HCT116 (cell line): ENCODE data around the gene WHRN. TPM values are rescaled to one million over a fixed set of nuclear protein-coding genes. Genes with fewer than 3 reads are reported as not detected.

Experiments used
- ATAC-seq: fragments of 200-7000 bp; cut with Tn5 transposase; 2 replicates; pipeline ENCODE4 v1.9.1; 2020; ENCODE audit warnings: mild to moderate bottlenecking, moderate library complexity
- BruUV-seq: library from RNA; stranded (reverse); fragments of 400-500 nt; replicated peaks from 2 replicates; lab custom pipeline; 2021; lab: Mats Ljungman, UMichigan
- CTCF ChIA-PET: fragments of 300-600 bp; sonication (Branson Sonifier 250); formaldehyde crosslinking; loops from one replicate; lab custom pipeline; 2021; ENCODE audit warnings: antibody characterized with exemption; lab: Charles Lee
- POLR2A ChIA-PET: fragments of 300-600, 350-600 bp; sonication (Branson Sonifier 250); formaldehyde crosslinking; loops from one replicate; lab custom pipeline; 2021; ENCODE audit warnings: antibody characterized with exemption; lab: Charles Lee
- RAD21 ChIA-PET, 2 experiments: fragments of 300-600 bp; sonication (Branson Sonifier 250); formaldehyde crosslinking; loops; one replicate each; lab custom pipeline; 2023; ENCODE audit warnings: low total read pairs in 2 of 2; ENCODE audit not compliant: uncharacterized antibody in 2 of 2, unreplicated experiment in 2 of 2, low non-redundant PET in 1 of 2; lab: Charles Lee
- DNase-seq: peaks from one replicate; pipeline ENCODE4 v3.0.0-alpha.2; 2010; ENCODE audit warnings: low read depth, low spot score
- H2AFZ ChIP-seq: fragments of 200-600 bp; shearing (Covaris generic), sonication (generic); 2 replicates; pipeline ENCODE4 v1.6.1; 2017; ENCODE audit warnings: low read depth, mixed run types, mixed read lengths, antibody characterized with exemption, low read length; ENCODE audit not compliant: poor library complexity, severe bottlenecking
- H3K27ac ChIP-seq: 2 replicates; pipeline ENCODE4 v1.5.1; 2012; ENCODE audit warnings: low read depth, low read length
- H3K27me3 ChIP-seq: fragments of 200-600 bp; sonication (generic); 2 replicates; pipeline ENCODE4 v1.6.1; 2016; ENCODE audit warnings: mixed run types, low read length, mixed read lengths; ENCODE audit not compliant: insufficient read depth
- H3K36me3 ChIP-seq, 2 experiments: fragments of 200-500 bp in 1 of 2; fragments of 200-600 bp in 1 of 2; sonication (Bioruptor generic) in 1 of 2; sonication (generic) in 1 of 2; 2 replicates each; pipeline versions ENCODE4 v1.5.1 to v1.6.1; 2014 to 2016; ENCODE audit warnings: low read length in 2 of 2, inconsistent platforms in 1 of 2, mixed read lengths in 1 of 2, mixed run types in 1 of 2; ENCODE audit not compliant: insufficient read depth in 2 of 2, control insufficient read depth in 1 of 2
- H3K4me1 ChIP-seq, 2 experiments: fragments of 200-600 bp in 1 of 2; sonication (generic) in 1 of 2; 2 replicates each; pipeline versions ENCODE4 v1.5.1 to v1.6.1; 2012 to 2017; ENCODE audit warnings: low read length in 2 of 2, inconsistent platforms in 1 of 2, mild to moderate bottlenecking in 1 of 2, mixed read lengths in 1 of 2, mixed run types in 1 of 2, moderate library complexity in 1 of 2; ENCODE audit not compliant: insufficient read depth in 2 of 2, control insufficient read depth in 1 of 2
- H3K4me2 ChIP-seq: fragments of 200-600 bp; sonication (generic); 2 replicates; pipeline ENCODE4 v1.6.1; 2017; ENCODE audit warnings: mixed run types, low read length, mixed read lengths
- H3K4me3 ChIP-seq, 2 experiments: fragments of 200-600 bp in 1 of 2; sonication (generic) in 1 of 2; replicated peaks in 1 of 2; 2 replicates each; pipeline ENCODE4 v1.5.1; 2011 to 2016; ENCODE audit warnings: low read length in 2 of 2, control low read depth in 1 of 2, low read depth in 1 of 2, mild to moderate bottlenecking in 1 of 2, mixed read lengths in 1 of 2, mixed run types in 1 of 2
- H3K79me2 ChIP-seq: fragments of 200-600 bp; sonication (generic); 2 replicates; pipeline ENCODE4 v1.6.1; 2017; ENCODE audit warnings: mild to moderate bottlenecking, mixed run types, low read length, moderate library complexity, mixed read lengths; ENCODE audit not compliant: insufficient read depth
- H3K9ac ChIP-seq: fragments of 200-600 bp; sonication (generic); 2 replicates; pipeline ENCODE4 v1.6.1; 2016; ENCODE audit warnings: low read length, mixed read lengths
- H3K9me2 ChIP-seq: fragments of 200-600 bp; sonication (generic), shearing (Covaris generic); 2 replicates; pipeline ENCODE4 v1.6.1; 2017; ENCODE audit warnings: mixed run types, mild to moderate bottlenecking, moderate library complexity; ENCODE audit not compliant: insufficient read depth
- H3K9me3 ChIP-seq, 2 experiments: fragments of 200-500 bp in 1 of 2; fragments of 200-600 bp in 1 of 2; sonication (Bioruptor generic) in 1 of 2; sonication (generic) in 1 of 2; 2 replicates each; pipeline ENCODE4 v1.6.1; 2014 to 2017; ENCODE audit warnings: low read length in 2 of 2, mixed read lengths in 2 of 2, inconsistent platforms in 1 of 2, low read depth in 1 of 2, mild to moderate bottlenecking in 1 of 2, mixed run types in 1 of 2, moderate library complexity in 1 of 2; ENCODE audit not compliant: control insufficient read depth in 1 of 2, insufficient read depth in 1 of 2
- H4K20me1 ChIP-seq: fragments of 200-600 bp; sonication (generic), shearing (Covaris generic); 2 replicates; pipeline ENCODE4 v1.6.1; 2017; ENCODE audit warnings: mixed run types, mild to moderate bottlenecking, moderate library complexity; ENCODE audit not compliant: insufficient read depth
- EZH2phosphoT487 ChIP-seq: fragments of 200-600 bp; IDR thresholded peaks from 2 replicates; pipeline ENCODE4 v1.6.1; 2018; ENCODE audit warnings: antibody characterized with exemption, borderline replicate concordance
- JUND ChIP-seq: IDR thresholded peaks from 2 replicates; pipeline ENCODE4 v1.6.1; 2012
- POLR2A ChIP-seq: IDR thresholded peaks from 2 replicates; pipeline ENCODE4 v1.7.0; 2011; ENCODE audit warnings: borderline replicate concordance; ENCODE audit not compliant: insufficient read depth, insufficient read length; ENCODE audit errors: extremely low read depth
- intact Hi-C: fragments of 100-400 bp; cut with micrococcal nuclease; formaldehyde crosslinking; loops from 2 replicates; pipeline ENCODE4 v1.10.0; 2022
- total RNA-seq: library from RNA; stranded (reverse); gene quantifications from one replicate; pipeline ENCODE4 v1.2.1, GENCODE V29; 2021; ENCODE audit not compliant: unreplicated experiment
- TF ChIP-seq, protein P1 (sequence below): IDR thresholded peaks from 2 replicates; pipeline ENCODE4 v1.6.1; 2012
- TF ChIP-seq, protein P2 (sequence below): IDR thresholded peaks from 2 replicates; pipeline ENCODE4 v1.6.1; 2012; ENCODE audit warnings: low read depth
- TF ChIP-seq, protein P3 (sequence below): IDR thresholded peaks from 2 replicates; pipeline ENCODE4 v1.6.1; 2012

The WHRN gene
- total RNA-seq, 1 experiment from 2014 or later, result 12.8 TPM

- no TSS peak for BruUV-seq
- no peaks in the 10 kb centered on the region for H3K9me2 ChIP-seq
- H3K9ac ChIP-seq, result no peak overlapping the region
- no peak overlapping the region for H3K4me3 ChIP-seq
- ChIA-PET CTCF (no interaction called here), RAD21 (no interaction called here), POLR2A (no interaction called here)
- H4K20me1 ChIP-seq, result no peaks in the 10 kb centered on the region
- H3K4me2 ChIP-seq, result no peak overlapping the region
- H3K4me1 ChIP-seq, result peaks cover 13 to 32% of the 10 kb centered on the region in 2 experiments; a peak in 3 of 4 replicates
- ATAC-seq, result no peak
- H3K36me3 ChIP-seq, result no peaks in the 10 kb centered on the region
- no peak overlapping the region for H2AFZ ChIP-seq
- no peaks in the 10 kb centered on the region for H3K27me3 ChIP-seq
- no peak for TF ChIP-seq JUND
- no peak for TF ChIP-seq POLR2A
- TF ChIP-seq, protein P1, sequence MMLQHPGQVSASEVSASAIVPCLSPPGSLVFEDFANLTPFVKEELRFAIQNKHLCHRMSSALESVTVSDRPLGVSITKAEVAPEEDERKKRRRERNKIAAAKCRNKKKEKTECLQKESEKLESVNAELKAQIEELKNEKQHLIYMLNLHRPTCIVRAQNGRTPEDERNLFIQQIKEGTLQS, result no peak
- TF ChIP-seq, protein P2, sequence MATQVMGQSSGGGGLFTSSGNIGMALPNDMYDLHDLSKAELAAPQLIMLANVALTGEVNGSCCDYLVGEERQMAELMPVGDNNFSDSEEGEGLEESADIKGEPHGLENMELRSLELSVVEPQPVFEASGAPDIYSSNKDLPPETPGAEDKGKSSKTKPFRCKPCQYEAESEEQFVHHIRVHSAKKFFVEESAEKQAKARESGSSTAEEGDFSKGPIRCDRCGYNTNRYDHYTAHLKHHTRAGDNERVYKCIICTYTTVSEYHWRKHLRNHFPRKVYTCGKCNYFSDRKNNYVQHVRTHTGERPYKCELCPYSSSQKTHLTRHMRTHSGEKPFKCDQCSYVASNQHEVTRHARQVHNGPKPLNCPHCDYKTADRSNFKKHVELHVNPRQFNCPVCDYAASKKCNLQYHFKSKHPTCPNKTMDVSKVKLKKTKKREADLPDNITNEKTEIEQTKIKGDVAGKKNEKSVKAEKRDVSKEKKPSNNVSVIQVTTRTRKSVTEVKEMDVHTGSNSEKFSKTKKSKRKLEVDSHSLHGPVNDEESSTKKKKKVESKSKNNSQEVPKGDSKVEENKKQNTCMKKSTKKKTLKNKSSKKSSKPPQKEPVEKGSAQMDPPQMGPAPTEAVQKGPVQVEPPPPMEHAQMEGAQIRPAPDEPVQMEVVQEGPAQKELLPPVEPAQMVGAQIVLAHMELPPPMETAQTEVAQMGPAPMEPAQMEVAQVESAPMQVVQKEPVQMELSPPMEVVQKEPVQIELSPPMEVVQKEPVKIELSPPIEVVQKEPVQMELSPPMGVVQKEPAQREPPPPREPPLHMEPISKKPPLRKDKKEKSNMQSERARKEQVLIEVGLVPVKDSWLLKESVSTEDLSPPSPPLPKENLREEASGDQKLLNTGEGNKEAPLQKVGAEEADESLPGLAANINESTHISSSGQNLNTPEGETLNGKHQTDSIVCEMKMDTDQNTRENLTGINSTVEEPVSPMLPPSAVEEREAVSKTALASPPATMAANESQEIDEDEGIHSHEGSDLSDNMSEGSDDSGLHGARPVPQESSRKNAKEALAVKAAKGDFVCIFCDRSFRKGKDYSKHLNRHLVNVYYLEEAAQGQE, result no peak
- TF ChIP-seq, protein P3, sequence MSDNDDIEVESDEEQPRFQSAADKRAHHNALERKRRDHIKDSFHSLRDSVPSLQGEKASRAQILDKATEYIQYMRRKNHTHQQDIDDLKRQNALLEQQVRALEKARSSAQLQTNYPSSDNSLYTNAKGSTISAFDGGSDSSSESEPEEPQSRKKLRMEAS, result no peak
- no peak for TF ChIP-seq EZH2phosphoT487
- no peaks in the 10 kb centered on the region for H3K79me2 ChIP-seq
- H3K27ac ChIP-seq, result no peak overlapping the region
- intact Hi-C loops, result no loop called here
- H3K9me3 ChIP-seq, result no peaks in the 10 kb centered on the region
- DNase-seq, result no peak
These were observed 115.5 kb downstream of the WHRN start for GRCh38 chr9:114389612-114390368.
